ENCODE results near the gene NCAM2.

Gene NCAM2

DNA sequence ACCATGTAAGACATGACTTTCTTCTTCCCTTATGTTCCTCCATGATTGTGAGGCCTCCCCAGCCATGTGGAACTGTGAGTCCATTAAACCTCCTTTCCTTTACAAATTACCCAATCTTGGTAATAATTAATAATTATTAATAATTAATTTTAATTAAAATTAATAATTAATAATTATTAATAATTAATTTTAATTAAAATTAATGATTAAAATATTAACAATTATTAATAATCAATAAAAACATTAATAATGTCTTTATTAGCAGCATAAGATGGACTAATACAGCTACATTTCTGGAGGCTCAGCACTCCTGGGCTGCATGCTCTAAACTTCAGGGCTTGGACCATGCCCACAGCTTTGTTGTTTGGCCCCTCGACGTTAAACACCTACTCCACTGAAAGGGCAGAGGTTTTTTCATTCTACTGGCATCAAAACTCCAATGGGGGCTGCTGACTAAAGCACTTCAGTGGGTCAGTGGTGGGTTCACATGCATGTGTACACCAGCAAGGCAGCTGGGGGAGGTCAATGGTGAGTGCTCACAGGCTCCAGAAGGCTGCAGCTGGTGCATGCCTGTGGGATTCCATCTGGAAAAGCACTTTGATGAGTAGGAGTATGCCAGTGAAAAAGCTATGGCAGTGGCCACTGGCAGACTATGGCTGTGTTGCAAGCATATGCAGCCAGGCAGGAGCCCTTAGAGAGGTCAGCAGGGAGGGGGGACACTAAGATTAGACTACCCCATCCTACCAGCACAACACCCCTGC, 561.3 kb downstream of the NCAM2 start:
- in situ Hi-C loops (cut with HindIII; ENCODE audit: low pct_unique_long_range_greater_than_20kb, low sequenced_read_pairs) = no loop called here

More for the DNA sequence above, 561.3 kb downstream of the NCAM2 start:
- no peak for DNase-seq (ENCODE audit: low read depth in 1 of 2, low spot score in 1 of 2)
- TF ChIP-seq JUND (IDR thresholded peaks at IDR 0.05; ENCODE audit: low read depth) = no peak
